ENCODE data around the gene MRPL34.

MRPL34 gene

GRCh38 chr19:17305517-17306284, at the start of gene MRPL34:
Gene MRPL34 (plus strand): TSS chr19:17305872. CDS start chr19:17305893, 21 bp downstream.
- peak within 1 kb of the TSS; percentile 98 for H3K27ac ChIP-seq

GRCh38 chr19:17256130-17256529, 49.5 kb upstream of the MRPL34 start:
- no peak overlapping the region for H3K27ac ChIP-seq
- TF ChIP-seq CTCF (conservative IDR thresholded peaks at IDR 0.05) = no peak

More at GRCh38 chr19:17305517-17306284, at the start of gene MRPL34:
- peak; percentile 97 for TF ChIP-seq CTCF (conservative IDR thresholded peaks at IDR 0.05)

GRCh38 chr19:17259118-17259780, 46.4 kb upstream of the MRPL34 start:
- H3K27ac ChIP-seq = no peak overlapping the region
- no peak for TF ChIP-seq CTCF (conservative IDR thresholded peaks at IDR 0.05)

GRCh38 chr19:17259934-17260333, 45.7 kb upstream of the MRPL34 start:
- no peak for TF ChIP-seq CTCF (conservative IDR thresholded peaks at IDR 0.05)
- H3K27ac ChIP-seq = no peak overlapping the region

GRCh38 chr19:17260842-17261325, 44.8 kb upstream of the MRPL34 start:
- peak; percentile 98 for TF ChIP-seq CTCF (conservative IDR thresholded peaks at IDR 0.05)
- H3K27ac ChIP-seq = peak overlapping the region; percentile 45; the same call in 1 of the 2 replicates

GRCh38 chr19:17262557-17262956, 43.1 kb upstream of the MRPL34 start:
- no peak for TF ChIP-seq CTCF (conservative IDR thresholded peaks at IDR 0.05)
- H3K27ac ChIP-seq = no peak overlapping the region

Measured in VCaP (cell line).